Coronary artery (tissue), 2 donors: ENCODE data around the gene MARK4.

Experiments
- DNase-seq: peaks from one replicate; pipeline ENCODE4 v3.0.0-alpha.2; 2017; ENCODE audit warnings: low spot score
- H3K27ac ChIP-seq, 2 donors: fragments of 200-600 bp; sonication (generic); one replicate each; pipeline ENCODE4 v1.5.1; 2016 to 2019
- H3K4me3 ChIP-seq: fragments of 200-600 bp; sonication (generic); 2 replicates; pipeline ENCODE4 v1.5.1; 2016; ENCODE audit warnings: mild to moderate bottlenecking, moderate library complexity
- TF ChIP-seq, protein P1 (sequence below): fragments of 200-600 bp; sonication (generic); IDR thresholded peaks from one replicate; pipeline ENCODE4 v1.5.1; 2019; ENCODE audit warnings: antibody characterized with exemption

The MARK4 gene

DNA sequence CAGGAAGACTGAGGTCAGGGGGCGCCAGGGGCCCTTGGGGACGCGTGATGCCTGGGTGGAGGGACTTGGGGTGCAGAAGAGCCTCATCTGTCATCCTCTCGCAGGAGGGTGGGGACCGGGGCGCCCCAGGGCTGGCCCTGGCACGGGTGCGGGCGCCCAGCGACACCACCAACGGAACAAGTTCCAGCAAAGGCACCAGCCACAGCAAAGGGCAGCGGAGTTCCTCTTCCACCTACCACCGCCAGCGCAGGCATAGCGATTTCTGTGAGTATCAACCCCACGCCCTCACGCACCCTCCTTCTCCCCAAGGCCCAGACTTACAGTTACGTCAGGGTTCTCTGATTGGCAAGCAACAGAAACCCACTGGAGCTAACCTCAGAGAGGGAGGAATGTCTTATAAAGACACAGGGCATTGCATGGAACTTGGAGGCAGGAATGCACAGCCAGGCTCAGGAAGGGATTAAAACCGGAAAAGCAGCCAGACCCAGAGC lies 29.4 kb downstream of the MARK4 start:
- TF ChIP-seq, protein P1, sequence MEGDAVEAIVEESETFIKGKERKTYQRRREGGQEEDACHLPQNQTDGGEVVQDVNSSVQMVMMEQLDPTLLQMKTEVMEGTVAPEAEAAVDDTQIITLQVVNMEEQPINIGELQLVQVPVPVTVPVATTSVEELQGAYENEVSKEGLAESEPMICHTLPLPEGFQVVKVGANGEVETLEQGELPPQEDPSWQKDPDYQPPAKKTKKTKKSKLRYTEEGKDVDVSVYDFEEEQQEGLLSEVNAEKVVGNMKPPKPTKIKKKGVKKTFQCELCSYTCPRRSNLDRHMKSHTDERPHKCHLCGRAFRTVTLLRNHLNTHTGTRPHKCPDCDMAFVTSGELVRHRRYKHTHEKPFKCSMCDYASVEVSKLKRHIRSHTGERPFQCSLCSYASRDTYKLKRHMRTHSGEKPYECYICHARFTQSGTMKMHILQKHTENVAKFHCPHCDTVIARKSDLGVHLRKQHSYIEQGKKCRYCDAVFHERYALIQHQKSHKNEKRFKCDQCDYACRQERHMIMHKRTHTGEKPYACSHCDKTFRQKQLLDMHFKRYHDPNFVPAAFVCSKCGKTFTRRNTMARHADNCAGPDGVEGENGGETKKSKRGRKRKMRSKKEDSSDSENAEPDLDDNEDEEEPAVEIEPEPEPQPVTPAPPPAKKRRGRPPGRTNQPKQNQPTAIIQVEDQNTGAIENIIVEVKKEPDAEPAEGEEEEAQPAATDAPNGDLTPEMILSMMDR: no peak
- no peak overlapping the region for H3K27ac ChIP-seq
- DNase-seq: no peak

DNA sequence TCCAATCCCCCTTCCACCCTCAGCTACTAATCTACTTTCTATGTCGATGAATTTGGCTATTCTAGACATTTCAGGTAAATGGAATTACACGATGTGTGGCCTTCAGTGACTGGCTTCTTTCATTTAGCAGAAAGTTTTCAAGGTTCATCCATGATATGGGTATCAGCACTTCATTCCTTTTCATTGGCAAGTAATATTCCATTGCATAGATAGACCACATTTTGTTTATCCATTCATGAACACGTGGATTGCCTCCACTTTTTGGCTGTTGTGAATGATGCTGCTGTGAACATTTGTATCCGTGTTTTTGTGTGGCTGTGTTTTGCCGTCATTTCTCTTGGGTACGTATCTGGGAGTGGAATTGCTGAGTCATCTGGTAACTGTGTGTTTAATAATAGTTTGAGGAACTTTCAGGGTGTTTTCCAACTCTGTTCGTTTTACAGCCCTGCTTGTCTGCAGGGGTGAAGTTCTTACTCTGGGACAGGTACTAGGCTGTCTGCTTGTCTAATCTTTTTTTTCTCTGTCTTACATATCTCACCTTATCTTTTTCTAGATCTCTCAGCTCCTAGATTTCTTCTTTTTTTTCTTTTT lies 32.5 kb downstream of the MARK4 start:
- Histone ChIP-seq H3K27ac (no peak overlapping the region), H3K4me3 (no peak overlapping the region)
- TF ChIP-seq, protein P1: no peak
- DNase-seq: no peak

More for the DNA sequence above, 29.4 kb downstream of the MARK4 start:
- no peak overlapping the region for H3K4me3 ChIP-seq

DNA sequence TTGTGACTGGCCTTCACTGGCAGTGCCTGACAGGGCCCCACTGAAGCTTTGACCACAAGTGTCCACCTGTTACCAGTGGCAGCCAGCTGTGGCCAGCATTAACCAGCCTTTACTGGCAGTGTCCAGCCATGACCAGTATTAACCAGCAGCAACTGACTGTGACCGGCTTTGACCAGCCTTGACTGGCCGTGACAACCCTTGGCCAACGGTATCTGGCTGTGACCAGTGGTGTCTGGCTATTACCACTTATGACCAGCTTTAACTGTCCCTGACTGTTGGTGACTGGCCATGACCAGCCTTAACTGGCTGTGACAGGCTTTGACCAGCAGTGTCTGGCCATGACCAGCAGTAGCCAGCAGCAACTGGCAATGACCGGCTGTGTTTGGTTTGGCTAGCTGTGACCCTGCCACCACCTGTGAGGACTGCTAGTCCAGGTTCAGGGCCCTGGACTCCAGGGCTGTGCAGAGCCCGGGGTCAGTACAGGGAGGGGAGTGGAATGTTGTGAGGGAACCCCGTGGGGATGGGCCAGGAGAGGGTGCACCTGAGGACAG lies 39.4 kb downstream of the MARK4 start:
- DNase-seq: no peak
- no peak overlapping the region for H3K27ac ChIP-seq
- TF ChIP-seq, protein P1: no peak
- H3K4me3 ChIP-seq: no peak overlapping the region

DNA sequence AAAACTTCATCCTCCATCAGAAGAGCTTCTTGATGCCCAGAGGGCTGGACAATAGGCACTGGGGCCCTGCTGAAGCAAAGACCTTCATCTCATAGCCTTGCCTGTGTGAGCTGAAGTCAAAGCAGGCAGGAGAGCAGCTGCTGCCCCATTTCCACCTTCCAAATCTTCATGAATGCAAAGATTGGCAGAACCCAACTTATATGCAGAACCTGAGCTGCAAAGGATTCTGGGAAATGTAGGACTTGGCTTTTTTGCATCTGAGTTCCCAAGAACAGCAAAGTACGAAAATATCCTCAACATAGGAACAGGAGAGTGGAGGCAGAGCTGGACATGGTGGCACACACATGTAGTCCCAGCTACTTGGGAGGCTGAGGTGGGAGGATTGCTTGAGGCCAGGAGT lies 40.8 kb downstream of the MARK4 start:
- TF ChIP-seq, protein P1: no peak

DNA sequence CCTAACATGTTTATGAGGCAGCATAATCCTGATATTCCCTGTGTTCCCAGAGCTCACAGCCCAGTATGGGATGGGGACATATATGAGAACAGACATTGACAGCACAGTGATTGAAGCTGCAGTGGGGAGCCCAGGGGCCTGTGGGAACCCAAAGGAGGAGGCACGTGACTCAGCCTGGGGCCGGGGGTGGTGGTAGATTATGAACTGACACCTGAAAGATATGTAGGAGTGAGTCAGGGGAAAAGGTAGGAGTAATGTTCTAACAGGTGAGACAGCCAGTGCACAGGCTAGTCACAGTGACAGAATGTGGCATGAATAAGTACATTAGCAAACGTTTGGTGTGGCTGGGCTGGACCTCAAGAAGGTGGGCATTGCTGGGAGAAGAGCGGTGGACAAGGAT lies 42.6 kb downstream of the MARK4 start:
- TF ChIP-seq, protein P1: no peak
- no peak overlapping the region for H3K4me3 ChIP-seq
- H3K27ac ChIP-seq: no peak overlapping the region
- DNase-seq: no peak

More for the DNA sequence above, 40.8 kb downstream of the MARK4 start:
- Histone ChIP-seq H3K27ac (no peak overlapping the region), H3K4me3 (no peak overlapping the region)
- DNase-seq: no peak

DNA sequence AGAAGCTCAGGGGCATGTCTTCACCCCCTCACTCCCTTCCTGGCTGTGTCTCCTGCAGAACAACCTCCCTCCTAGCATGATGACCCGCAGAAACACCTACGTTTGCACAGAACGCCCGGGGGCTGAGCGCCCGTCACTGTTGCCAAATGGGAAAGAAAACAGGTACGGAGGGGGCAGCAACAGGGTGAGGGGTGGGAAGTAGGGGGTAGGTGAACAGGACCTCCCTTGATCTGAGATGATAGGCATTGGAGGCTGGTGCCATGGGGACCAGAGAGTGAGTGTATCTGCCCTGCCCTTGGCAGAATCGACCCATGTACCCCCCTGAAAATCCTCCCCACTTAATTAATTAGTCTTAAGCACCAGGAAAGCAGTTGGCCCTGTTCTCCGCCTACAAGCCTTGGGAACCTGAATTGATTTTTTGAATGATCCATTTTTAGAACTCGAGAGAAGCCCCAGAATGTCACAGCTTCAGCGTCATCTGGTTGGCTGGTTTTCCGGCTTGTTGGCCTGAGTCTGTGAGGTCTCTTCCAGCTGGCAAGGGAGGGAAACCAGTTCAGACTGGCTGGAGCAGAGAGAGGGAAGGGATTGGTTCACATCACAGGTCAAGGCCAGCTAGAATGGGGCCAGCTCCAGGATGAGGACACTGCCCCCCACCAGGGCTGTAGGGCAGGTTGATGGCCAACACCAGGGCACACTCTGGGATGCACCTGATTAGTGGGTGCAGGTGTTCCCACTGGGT lies 43.4 kb downstream of the MARK4 start:
- no peak for DNase-seq
- Histone ChIP-seq H3K27ac (no peak overlapping the region), H3K4me3 (no peak overlapping the region)
- TF ChIP-seq, protein P1: no peak
